DOHH2 (cell line): Measurements from ENCODE around the gene INSYN2B.

Experiments
- CTCF ChIP-seq: fragments of 200-600 bp; sonication (generic); IDR thresholded peaks from one replicate; pipeline ENCODE4 v1.5.1; 2014; ENCODE audit warnings: antibody characterized with exemption, mild to moderate bottlenecking, low read depth, low read length; ENCODE audit not compliant: poor library complexity, severe bottlenecking
- EZH2phosphoT487 ChIP-seq: fragments of 200-600 bp; sonication (generic); IDR thresholded peaks from 2 replicates; pipeline ENCODE4 v1.6.1; 2017; ENCODE audit warnings: borderline replicate concordance, mild to moderate bottlenecking, antibody characterized with exemption, low read length, moderate library complexity, mixed read lengths

DNA sequence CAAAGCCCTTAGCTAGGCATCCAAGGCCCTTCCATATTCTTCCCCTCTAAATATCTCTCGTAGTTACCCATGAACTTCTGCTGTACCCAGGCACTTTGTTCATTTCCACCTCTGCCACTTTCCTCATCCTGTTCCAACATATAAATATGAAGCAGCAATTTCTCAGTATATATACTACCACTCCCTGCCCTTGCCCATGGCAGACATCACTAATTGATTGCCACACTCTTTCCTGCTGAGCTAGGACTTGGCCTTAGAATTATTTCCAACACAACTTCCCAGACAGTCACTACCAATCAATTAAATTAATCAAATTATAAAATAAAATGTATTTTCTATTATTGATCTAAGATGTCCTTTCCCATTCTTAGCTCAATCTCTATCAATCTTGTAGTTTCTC is 8.5 kb downstream of the INSYN2B start:
- TF ChIP-seq CTCF, result no peak
- no peak for TF ChIP-seq EZH2phosphoT487
